Calu3 (cell line): ENCODE results near the gene HDGFL2. TPM values are rescaled to one million over a fixed set of nuclear protein-coding genes. Genes with fewer than 3 reads are reported as not detected.

Experiments
- BruUV-seq: library from RNA; stranded (reverse); fragments of 400-500 nt; replicated peaks from 2 replicates; lab custom pipeline; 2021; lab: Mats Ljungman, UMichigan
- CTCF ChIA-PET: fragments of 300-600 bp; sonication (Branson Sonifier 250); formaldehyde crosslinking; loops from one replicate; lab custom pipeline; 2022; ENCODE audit warnings: antibody characterized with exemption; lab: Charles Lee
- DNase-seq: peaks from one replicate; pipeline ENCODE4 v3.0.0; 2022
- H3K27ac Mint-ChIP-seq: one replicate; pipeline ENCODE4 v1.8.0; 2022; ENCODE audit warnings: mixed read lengths; ENCODE audit not compliant: unreplicated experiment
- H3K27me3 Mint-ChIP-seq: one replicate; pipeline ENCODE4 v1.8.0; 2022; ENCODE audit warnings: mixed read lengths; ENCODE audit not compliant: unreplicated experiment
- H3K36me3 Mint-ChIP-seq: one replicate; pipeline ENCODE4 v1.8.0; 2022; ENCODE audit warnings: mild to moderate bottlenecking, moderate library complexity, mixed read lengths; ENCODE audit not compliant: insufficient read depth, unreplicated experiment
- H3K4me1 Mint-ChIP-seq: one replicate; pipeline ENCODE4 v1.8.0; 2022; ENCODE audit warnings: mild to moderate bottlenecking, low read depth, mixed read lengths; ENCODE audit not compliant: unreplicated experiment
- H3K4me3 Mint-ChIP-seq: one replicate; pipeline ENCODE4 v1.8.0; 2022; ENCODE audit warnings: mild to moderate bottlenecking, low read depth, moderate library complexity, mixed read lengths; ENCODE audit not compliant: unreplicated experiment
- H3K9me3 Mint-ChIP-seq: one replicate; pipeline ENCODE4 v1.8.0; 2022; ENCODE audit warnings: low read depth, mixed read lengths; ENCODE audit not compliant: unreplicated experiment
- CTCF ChIP-seq: fragments of 200-600 bp; IDR thresholded peaks from one replicate; pipeline ENCODE4 v1.8.0; 2022; ENCODE audit warnings: antibody characterized with exemption; ENCODE audit not compliant: unreplicated experiment
- intact Hi-C: fragments of 100-400 bp; cut with micrococcal nuclease; formaldehyde crosslinking; loops from one replicate; pipeline ENCODE4 v1.10.0; 2022; ENCODE audit not compliant: unreplicated experiment
- total RNA-seq: library from RNA; stranded (reverse); gene quantifications from 2 replicates; pipeline ENCODE4 v1.2.3, GENCODE V29; 2022

The HDGFL2 gene
- total RNA-seq, 1 experiment from 2014 or later: 40.6 TPM

- Mint-ChIP-seq H3K9me3 (no peaks in the 10 kb centered on the region), H3K4me1 (no peaks in the 10 kb centered on the region), H3K27me3 (no peaks in the 10 kb centered on the region), H3K36me3 (peaks cover 22% of the 10 kb centered on the region), H3K27ac (no peak overlapping the region), H3K4me3 (no peak overlapping the region)
- no TSS peak for BruUV-seq
- intact Hi-C loops: no loop called here
- CTCF ChIA-PET: no interaction called here
- TF ChIP-seq CTCF: no peak
- no peak for DNase-seq
These were observed 35.7 kb downstream of the HDGFL2 start for GRCh38 chr19:4507804-4508203.

DNA sequence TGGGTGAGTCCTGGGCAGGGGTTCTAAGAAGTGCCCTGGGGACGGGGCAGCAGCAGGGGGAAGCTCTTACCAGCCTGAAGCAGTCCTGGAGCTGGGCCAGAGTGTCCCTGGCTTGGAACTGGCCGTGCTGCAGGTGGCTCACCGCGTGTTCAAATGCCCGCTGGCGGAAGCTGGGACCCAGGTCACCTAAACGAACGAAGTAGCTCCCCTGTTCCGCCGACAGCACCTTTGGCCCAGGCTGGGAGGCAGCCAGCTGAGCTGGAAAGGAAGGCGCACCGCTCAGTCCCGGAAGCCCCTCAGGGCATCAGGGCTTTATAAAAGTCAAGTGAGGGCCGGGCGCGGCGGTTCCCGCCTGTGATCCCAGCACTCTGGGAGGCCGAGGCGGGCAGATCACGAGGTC lies 36.6 kb downstream of the HDGFL2 start:
- H3K36me3 Mint-ChIP-seq: peaks cover 22% of the 10 kb centered on the region
- no TSS peak for BruUV-seq
- H3K9me3 Mint-ChIP-seq: no peaks in the 10 kb centered on the region
- no peak for TF ChIP-seq CTCF
- CTCF ChIA-PET: interaction anchor here (1.0 kb wide), 1 partner anchor 128 kb away, joined by 4 read pairs; no protein-coding TSS in a partner anchor
- H3K4me1 Mint-ChIP-seq: no peaks in the 10 kb centered on the region
- H3K4me3 Mint-ChIP-seq: no peak overlapping the region
- H3K27me3 Mint-ChIP-seq: no peaks in the 10 kb centered on the region
- H3K27ac Mint-ChIP-seq: no peak overlapping the region
- intact Hi-C loops: no loop called here
- no peak for DNase-seq

DNA sequence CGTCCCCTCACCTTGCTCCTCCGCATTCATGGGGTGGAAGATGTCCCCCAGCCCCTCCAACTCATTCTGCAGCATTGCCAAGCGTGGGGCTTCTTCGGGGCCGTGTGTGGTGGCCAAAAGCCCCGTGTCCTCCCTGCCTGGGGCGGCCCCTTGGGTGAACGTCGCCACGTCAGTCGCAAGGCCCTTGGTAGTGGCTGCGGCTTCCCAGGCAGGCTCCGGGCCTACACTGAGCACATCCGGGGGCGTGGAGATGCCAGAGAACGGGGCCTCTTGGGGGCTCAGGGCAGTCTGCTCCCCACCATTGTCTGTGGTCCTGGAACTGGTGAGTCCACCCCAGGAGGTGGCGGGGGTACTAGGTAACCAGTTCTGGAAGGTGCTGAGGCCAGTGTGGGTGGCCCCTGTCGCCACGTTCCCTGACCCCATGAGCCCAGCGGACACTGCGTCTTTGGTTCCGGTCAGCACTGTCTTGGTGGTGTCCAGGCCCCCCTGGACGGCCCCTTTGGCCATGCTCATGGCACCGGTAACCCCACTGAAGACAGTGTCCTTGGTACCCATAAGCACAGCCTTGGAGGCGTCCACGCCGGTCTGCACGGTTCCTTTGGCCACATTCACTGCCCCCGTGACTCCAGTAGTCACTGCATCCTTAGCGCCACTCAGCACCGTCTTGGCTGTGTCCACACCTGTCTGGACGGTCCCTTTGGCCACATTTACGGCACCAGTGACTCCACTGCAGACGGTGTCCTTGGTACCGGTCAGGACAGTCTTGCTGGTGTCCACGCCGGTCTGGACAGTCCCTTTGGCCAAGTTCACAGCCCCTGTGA lies 38.5 kb downstream of the HDGFL2 start:
- DNase-seq: no peak
- CTCF ChIA-PET: no interaction called here
- H3K9me3 Mint-ChIP-seq: no peaks in the 10 kb centered on the region
- no peaks in the 10 kb centered on the region for H3K4me1 Mint-ChIP-seq
- no peaks in the 10 kb centered on the region for H3K27me3 Mint-ChIP-seq
- H3K36me3 Mint-ChIP-seq: peaks cover 17% of the 10 kb centered on the region
- no peak overlapping the region for H3K4me3 Mint-ChIP-seq
- intact Hi-C loops: no loop called here
- no peak for TF ChIP-seq CTCF
- H3K27ac Mint-ChIP-seq: no peak overlapping the region
- no TSS peak for BruUV-seq

DNA sequence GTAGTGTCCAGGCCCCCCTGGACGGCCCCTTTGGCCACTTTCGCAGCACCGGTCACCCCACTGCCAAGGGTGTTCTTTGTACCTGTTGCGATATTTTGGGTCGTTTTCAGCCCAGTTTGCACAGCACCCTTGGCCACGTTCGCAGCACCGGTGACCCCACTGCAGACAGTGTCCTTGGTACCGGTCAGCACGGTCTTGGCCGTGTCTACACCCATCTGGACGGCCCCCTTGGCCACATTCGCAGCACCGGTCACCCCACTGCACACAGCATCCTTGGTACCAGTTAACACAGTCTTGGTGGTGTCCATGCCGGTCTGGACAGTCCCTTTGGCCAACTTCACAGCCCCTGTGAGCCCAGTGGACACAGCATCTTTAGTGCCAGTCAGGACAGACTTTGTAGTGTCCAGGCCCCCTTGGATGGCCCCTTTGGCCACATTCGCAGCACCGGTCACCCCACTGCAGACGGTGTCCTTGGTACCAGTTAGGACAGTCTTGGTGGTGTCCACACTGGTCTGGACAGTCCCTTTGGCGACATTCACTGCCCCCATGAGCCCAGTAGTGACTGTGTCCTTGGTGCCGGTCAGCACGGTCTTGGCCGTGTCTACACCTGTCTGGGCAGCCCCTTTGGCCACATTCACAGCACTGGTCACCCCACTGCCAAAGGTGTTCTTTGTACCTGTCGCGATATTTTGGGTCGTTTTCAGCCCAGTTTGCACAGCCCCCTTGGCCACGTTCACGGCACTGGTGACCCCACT lies 39.4 kb downstream of the HDGFL2 start:
- BruUV-seq: no TSS peak
- intact Hi-C loops: no loop called here
- CTCF ChIA-PET: no interaction called here
- no peaks in the 10 kb centered on the region for H3K4me1 Mint-ChIP-seq
- no peak overlapping the region for H3K4me3 Mint-ChIP-seq
- no peak for DNase-seq
- H3K27ac Mint-ChIP-seq: no peak overlapping the region
- H3K9me3 Mint-ChIP-seq: no peaks in the 10 kb centered on the region
- TF ChIP-seq CTCF: no peak
- H3K27me3 Mint-ChIP-seq: no peaks in the 10 kb centered on the region
- H3K36me3 Mint-ChIP-seq: peaks cover 9% of the 10 kb centered on the region
